ENCODE data around the gene GRM3. TPM values are rescaled to one million over a fixed set of nuclear protein-coding genes. Genes with fewer than 3 reads are reported as not detected.

The GRM3 gene
- total RNA-seq, 4 donors from 2014 or later, result not detected

DNA sequence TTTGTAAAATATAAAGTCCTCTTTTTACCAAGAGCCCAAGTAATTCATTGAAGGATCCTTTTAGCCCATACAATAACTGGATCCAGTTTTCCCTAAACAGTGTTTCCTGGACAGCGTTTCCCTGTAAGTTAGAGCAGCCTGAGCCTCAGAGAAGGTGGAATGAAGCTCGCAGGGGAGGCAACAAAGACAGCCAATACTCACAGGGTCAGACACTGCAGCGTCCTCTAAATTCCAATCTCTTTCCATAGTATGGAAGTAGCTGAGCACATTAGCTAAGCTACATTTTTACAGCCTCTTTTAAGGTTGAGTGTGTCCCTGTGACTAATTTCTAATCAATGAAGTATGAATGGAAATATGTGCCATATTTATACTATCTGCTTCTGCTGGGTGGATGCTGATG is 193.5 kb downstream of the GRM3 start:
- no peak overlapping the region for H3K4me3 ChIP-seq
- H3K36me3 ChIP-seq, result no peaks in the 10 kb centered on the region
- no peaks in the 10 kb centered on the region for H3K9me3 ChIP-seq
- DNase-seq (ENCODE audit: extremely low spot score), result no peak
- H3K27me3 ChIP-seq, result no peaks in the 10 kb centered on the region
- WGBS, result 52% methylated on average over 3 of the region's 3 CpGs
- no peaks in the 10 kb centered on the region for H3K4me1 ChIP-seq
- intact Hi-C loops (cut with DNase I), result no loop called here
- no peak overlapping the region for H3K27ac ChIP-seq (replicated peaks in 1 of 4)
- TF ChIP-seq POLR2AphosphoS5 (IDR thresholded peaks at IDR 0.05) (no peak), POLR2A (IDR thresholded peaks at IDR 0.05; ENCODE audit: low read depth) (no peak), EP300 (IDR thresholded peaks at IDR 0.05) (no peak)
- TF ChIP-seq, protein P1, sequence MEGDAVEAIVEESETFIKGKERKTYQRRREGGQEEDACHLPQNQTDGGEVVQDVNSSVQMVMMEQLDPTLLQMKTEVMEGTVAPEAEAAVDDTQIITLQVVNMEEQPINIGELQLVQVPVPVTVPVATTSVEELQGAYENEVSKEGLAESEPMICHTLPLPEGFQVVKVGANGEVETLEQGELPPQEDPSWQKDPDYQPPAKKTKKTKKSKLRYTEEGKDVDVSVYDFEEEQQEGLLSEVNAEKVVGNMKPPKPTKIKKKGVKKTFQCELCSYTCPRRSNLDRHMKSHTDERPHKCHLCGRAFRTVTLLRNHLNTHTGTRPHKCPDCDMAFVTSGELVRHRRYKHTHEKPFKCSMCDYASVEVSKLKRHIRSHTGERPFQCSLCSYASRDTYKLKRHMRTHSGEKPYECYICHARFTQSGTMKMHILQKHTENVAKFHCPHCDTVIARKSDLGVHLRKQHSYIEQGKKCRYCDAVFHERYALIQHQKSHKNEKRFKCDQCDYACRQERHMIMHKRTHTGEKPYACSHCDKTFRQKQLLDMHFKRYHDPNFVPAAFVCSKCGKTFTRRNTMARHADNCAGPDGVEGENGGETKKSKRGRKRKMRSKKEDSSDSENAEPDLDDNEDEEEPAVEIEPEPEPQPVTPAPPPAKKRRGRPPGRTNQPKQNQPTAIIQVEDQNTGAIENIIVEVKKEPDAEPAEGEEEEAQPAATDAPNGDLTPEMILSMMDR (IDR thresholded peaks at IDR 0.05), result no peak

GRCh38 chr7:86844608-86845007 is 200.9 kb downstream of the GRM3 start:
- TF ChIP-seq, protein P1 (IDR thresholded peaks at IDR 0.05), result no peak
- TF ChIP-seq POLR2A (IDR thresholded peaks at IDR 0.05; ENCODE audit: low read depth), result no peak
- TF ChIP-seq POLR2AphosphoS5 (IDR thresholded peaks at IDR 0.05), result no peak
- TF ChIP-seq EP300 (IDR thresholded peaks at IDR 0.05), result no peak

DNA sequence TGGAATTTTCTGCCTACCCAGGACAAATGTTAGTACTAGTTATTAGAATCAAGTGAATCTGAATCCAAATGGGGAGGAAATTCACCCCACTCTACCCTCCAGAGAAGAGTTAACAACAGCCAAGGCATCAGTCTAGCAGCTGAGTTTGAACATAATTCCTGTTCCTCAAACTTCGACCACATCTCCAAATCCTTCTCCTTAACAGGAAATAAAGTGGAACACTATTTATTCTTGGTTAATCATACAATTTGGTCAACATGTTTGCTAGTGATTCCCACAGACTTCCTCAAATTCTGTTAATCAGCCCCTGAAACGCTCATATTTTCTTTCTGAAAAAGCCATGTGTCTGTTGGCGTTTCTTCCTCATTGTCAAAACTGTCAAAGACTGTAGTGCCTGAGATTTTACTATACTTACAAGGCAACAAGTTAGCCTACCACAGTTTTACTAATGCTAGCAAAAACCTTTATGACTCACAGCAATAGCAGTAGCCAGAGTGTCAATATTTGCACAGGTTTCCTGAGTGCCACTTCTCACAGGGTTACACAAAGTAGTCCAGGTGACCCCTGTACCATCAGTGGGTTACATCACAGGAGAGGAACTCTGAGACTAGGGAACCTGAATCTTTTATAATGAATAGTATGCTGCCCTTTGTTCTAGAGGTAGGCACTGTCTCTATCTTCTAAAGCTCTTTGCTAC is 202.9 kb downstream of the GRM3 start:
- intact Hi-C loops (cut with DNase I), result no loop called here
- 62% methylated on average over 3 of the region's 3 CpGs for WGBS
- peaks cover 0 to 8% (median 3%) of the 10 kb centered on the region in 4 donors for H3K9me3 ChIP-seq
- no peaks in the 10 kb centered on the region for H3K36me3 ChIP-seq
- no peaks in the 10 kb centered on the region for H3K4me1 ChIP-seq
- H3K4me3 ChIP-seq, result no peak overlapping the region
- no peak overlapping the region for H3K27ac ChIP-seq (replicated peaks in 1 of 4)
- no peak for DNase-seq (ENCODE audit: extremely low spot score)
- TF ChIP-seq POLR2AphosphoS5 (IDR thresholded peaks at IDR 0.05), result no peak
- no peak for TF ChIP-seq POLR2A (IDR thresholded peaks at IDR 0.05; ENCODE audit: low read depth)
- TF ChIP-seq EP300 (IDR thresholded peaks at IDR 0.05), result no peak
- TF ChIP-seq, protein P1 (IDR thresholded peaks at IDR 0.05), result no peak
- no peaks in the 10 kb centered on the region for H3K27me3 ChIP-seq

More at GRCh38 chr7:86844608-86845007, 200.9 kb downstream of the GRM3 start:
- Histone ChIP-seq H3K27ac (replicated peaks in 1 of 4) (no peak overlapping the region), H3K27me3 (no peaks in the 10 kb centered on the region), H3K4me1 (no peaks in the 10 kb centered on the region), H3K4me3 (no peak overlapping the region), H3K36me3 (no peaks in the 10 kb centered on the region), H3K9me3 (peaks cover 0 to 8% (median 3%) of the 10 kb centered on the region in 4 donors)
- intact Hi-C loops (cut with DNase I), result no loop called here
- no peak for DNase-seq (ENCODE audit: extremely low spot score)
- 95% methylated on average over 3 of the region's 3 CpGs for WGBS

GRCh38 chr7:86848226-86848625 is 204.5 kb downstream of the GRM3 start:
- WGBS, result 81% methylated on average over 2 of the region's 2 CpGs
- intact Hi-C loops (cut with DNase I), result no loop called here
- TF ChIP-seq POLR2A (IDR thresholded peaks at IDR 0.05; ENCODE audit: low read depth) (no peak), EP300 (IDR thresholded peaks at IDR 0.05) (no peak), POLR2AphosphoS5 (IDR thresholded peaks at IDR 0.05) (no peak)
- TF ChIP-seq, protein P1 (IDR thresholded peaks at IDR 0.05), result no peak

More at GRCh38 chr7:86848226-86848625, 204.5 kb downstream of the GRM3 start:
- no peaks in the 10 kb centered on the region for H3K36me3 ChIP-seq
- no peak for DNase-seq (ENCODE audit: extremely low spot score)
- H3K27me3 ChIP-seq, result no peaks in the 10 kb centered on the region
- peaks cover 0 to 8% (median 3%) of the 10 kb centered on the region in 4 donors for H3K9me3 ChIP-seq
- H3K4me1 ChIP-seq, result no peaks in the 10 kb centered on the region
- H3K27ac ChIP-seq (replicated peaks in 1 of 4), result no peak overlapping the region
- no peak overlapping the region for H3K4me3 ChIP-seq

All from esophagus muscularis mucosa (tissue), 4 donors.